H9 (cell line): ENCODE data around the gene RELL1. TPM values are rescaled to one million over a fixed set of nuclear protein-coding genes. Genes with fewer than 3 reads are reported as not detected.

Experiments used
- DNase-seq: peaks from one replicate; pipeline ENCODE4 v3.0.0-alpha.2; 2017
- H2AFZ ChIP-seq: one replicate; pipeline ENCODE4 v1.6.1; 2013; ENCODE audit warnings: mild to moderate bottlenecking, low read length, control low read depth, moderate library complexity
- H2AK5ac ChIP-seq: 2 replicates; pipeline ENCODE4 v1.6.1; 2013; ENCODE audit warnings: low read length, control low read depth, mixed read lengths; ENCODE audit not compliant: insufficient read length
- H2BK120ac ChIP-seq: one replicate; pipeline ENCODE4 v1.6.1; 2013; ENCODE audit warnings: low read depth, mild to moderate bottlenecking, low read length, control low read depth, inconsistent platforms; ENCODE audit not compliant: poor library complexity, severe bottlenecking
- H2BK12ac ChIP-seq: 2 replicates; pipeline ENCODE4 v1.6.1; 2013; ENCODE audit warnings: low read length, control low read depth, mixed read lengths, low read depth; ENCODE audit not compliant: insufficient read length
- H2BK15ac ChIP-seq: 2 replicates; pipeline ENCODE4 v1.6.1; 2013; ENCODE audit warnings: low read depth, low read length, control low read depth
- H2BK20ac ChIP-seq: one replicate; pipeline ENCODE4 v1.6.1; 2013; ENCODE audit warnings: low read depth, mild to moderate bottlenecking, low read length, control low read depth, inconsistent platforms; ENCODE audit not compliant: poor library complexity, severe bottlenecking
- H2BK5ac ChIP-seq: 2 replicates; pipeline ENCODE4 v1.6.1; 2013; ENCODE audit warnings: low read length, control low read depth, mixed read lengths; ENCODE audit not compliant: insufficient read length
- H3K14ac ChIP-seq: 2 replicates; pipeline ENCODE4 v1.6.1; 2013; ENCODE audit warnings: low read length, control low read depth; ENCODE audit not compliant: insufficient read depth
- H3K18ac ChIP-seq: 2 replicates; pipeline ENCODE4 v1.6.1; 2013; ENCODE audit warnings: low read depth, mild to moderate bottlenecking, mixed read lengths, low read length, control low read depth; ENCODE audit not compliant: insufficient read length
- H3K23ac ChIP-seq: 2 replicates; pipeline ENCODE4 v1.6.1; 2013; ENCODE audit warnings: low read length, control low read depth, mixed read lengths, low read depth; ENCODE audit not compliant: insufficient read length
- H3K23me2 ChIP-seq: 2 replicates; pipeline ENCODE4 v1.6.1; 2013; ENCODE audit warnings: low read depth, mild to moderate bottlenecking, mixed read lengths, low read length, control low read depth; ENCODE audit not compliant: insufficient read length, poor library complexity, severe bottlenecking
- H3K27ac ChIP-seq: 2 replicates; pipeline ENCODE4 v1.5.1; 2013; ENCODE audit warnings: low read length, control low read depth, mixed read lengths, low read depth; ENCODE audit not compliant: insufficient read length
- H3K27me3 ChIP-seq: 2 replicates; pipeline ENCODE4 v1.6.1; 2013; ENCODE audit warnings: low read length, control low read depth, inconsistent platforms; ENCODE audit not compliant: insufficient read depth
- H3K4ac ChIP-seq: 2 replicates; pipeline ENCODE4 v1.6.1; 2013; ENCODE audit warnings: low read depth, mild to moderate bottlenecking, control low read depth, inconsistent platforms, low read length, moderate library complexity
- H3K4me1 ChIP-seq: 2 replicates; pipeline ENCODE4 v1.6.1; 2013; ENCODE audit warnings: low read length, control low read depth, inconsistent platforms; ENCODE audit not compliant: insufficient read depth
- H3K4me2 ChIP-seq: 2 replicates; pipeline ENCODE4 v1.6.1; 2013; ENCODE audit warnings: low read length, control low read depth, mixed read lengths; ENCODE audit not compliant: insufficient read length, insufficient read depth
- H3K56ac ChIP-seq: 2 replicates; pipeline ENCODE4 v1.6.1; 2013; ENCODE audit warnings: low read depth, mild to moderate bottlenecking, mixed read lengths, low read length, control low read depth; ENCODE audit not compliant: insufficient read length
- H3K79me1 ChIP-seq: 2 replicates; pipeline ENCODE4 v1.6.1; 2013; ENCODE audit warnings: low read depth, mild to moderate bottlenecking, moderate library complexity, low read length, control low read depth, inconsistent platforms; ENCODE audit not compliant: insufficient read depth, poor library complexity, severe bottlenecking
- H3K79me2 ChIP-seq: 2 replicates; pipeline ENCODE4 v1.6.1; 2013; ENCODE audit warnings: low read length, control low read depth, inconsistent platforms; ENCODE audit not compliant: insufficient read depth
- H3K9ac ChIP-seq: 2 replicates; pipeline ENCODE4 v1.6.1; 2013; ENCODE audit warnings: low read length, control low read depth, mixed read lengths; ENCODE audit not compliant: insufficient read length; ENCODE audit errors: extremely low read depth
- H3K9me3 ChIP-seq: one replicate; pipeline ENCODE4 v1.6.1; 2013; ENCODE audit warnings: low read depth, low read length, inconsistent platforms; ENCODE audit not compliant: control insufficient read depth
- H3T11ph ChIP-seq: one replicate; pipeline ENCODE4 v1.6.1; 2013; ENCODE audit warnings: mild to moderate bottlenecking, low read length, control low read depth, inconsistent platforms
- H4K20me1 ChIP-seq: one replicate; pipeline ENCODE4 v1.6.1; 2013; ENCODE audit not compliant: control insufficient read depth, insufficient read length, insufficient read depth
- H4K5ac ChIP-seq: 2 replicates; pipeline ENCODE4 v1.6.1; 2013; ENCODE audit warnings: low read depth, mild to moderate bottlenecking, mixed read lengths, low read length, control low read depth; ENCODE audit not compliant: insufficient read length
- H4K8ac ChIP-seq: replicated peaks from 2 replicates; pipeline ENCODE4 v1.6.1; 2013; ENCODE audit warnings: low read length, control low read depth, mixed read lengths, low read depth; ENCODE audit not compliant: insufficient read length
- H4K91ac ChIP-seq: 2 replicates; pipeline ENCODE4 v1.6.1; 2013; ENCODE audit warnings: low read depth, mild to moderate bottlenecking, moderate library complexity, mixed read lengths, low read length, control low read depth; ENCODE audit not compliant: insufficient read length
- H3K27ac Mint-ChIP-seq, 3 experiments: 2 replicates in 2 of 3; 3 replicates in 1 of 3; pipeline ENCODE4 v1.8.0; 2020 to 2021; ENCODE audit warnings: mixed read lengths in 3 of 3, mild to moderate bottlenecking in 1 of 3, moderate library complexity in 1 of 3
- H3K27me3 Mint-ChIP-seq: 2 replicates; pipeline ENCODE4 v1.8.0; 2021; ENCODE audit warnings: low read depth, mild to moderate bottlenecking, moderate library complexity, mixed read lengths
- H3K36me3 Mint-ChIP-seq, 3 experiments: 2 replicates in 2 of 3; 3 replicates in 1 of 3; pipeline ENCODE4 v1.8.0; 2020 to 2021; ENCODE audit warnings: low read depth in 3 of 3, mixed read lengths in 3 of 3; ENCODE audit not compliant: insufficient read depth in 1 of 3
- H3K4me1 Mint-ChIP-seq, 2 experiments: 2 replicates each; pipeline ENCODE4 v1.8.0; 2020; ENCODE audit warnings: mixed read lengths in 2 of 2
- H3K4me3 Mint-ChIP-seq, 2 experiments: 2 replicates in 1 of 2; 3 replicates in 1 of 2; pipeline ENCODE4 v1.8.0; 2020 to 2021; ENCODE audit warnings: mild to moderate bottlenecking in 2 of 2, mixed read lengths in 2 of 2, moderate library complexity in 1 of 2
- H3K9me3 Mint-ChIP-seq, 2 experiments: 2 replicates in 1 of 2; 3 replicates in 1 of 2; pipeline ENCODE4 v1.8.0; 2020; ENCODE audit warnings: mild to moderate bottlenecking in 2 of 2, mixed read lengths in 2 of 2, moderate library complexity in 1 of 2
- total RNA-seq: library from RNA; stranded (reverse); gene quantifications from 2 replicates; pipeline ENCODE4 v1.2.1, GENCODE V29; 2021
- TF ChIP-seq, protein P1 (sequence below): fragments of 200-600 bp; sonication (generic); conservative IDR thresholded peaks from 3 replicates; pipeline ENCODE4 v1.8.0; 2021; ENCODE audit warnings: antibody characterized with exemption, mild to moderate bottlenecking

The RELL1 gene
- total RNA-seq, 1 experiment from 2014 or later: 10.8 TPM

DNA sequence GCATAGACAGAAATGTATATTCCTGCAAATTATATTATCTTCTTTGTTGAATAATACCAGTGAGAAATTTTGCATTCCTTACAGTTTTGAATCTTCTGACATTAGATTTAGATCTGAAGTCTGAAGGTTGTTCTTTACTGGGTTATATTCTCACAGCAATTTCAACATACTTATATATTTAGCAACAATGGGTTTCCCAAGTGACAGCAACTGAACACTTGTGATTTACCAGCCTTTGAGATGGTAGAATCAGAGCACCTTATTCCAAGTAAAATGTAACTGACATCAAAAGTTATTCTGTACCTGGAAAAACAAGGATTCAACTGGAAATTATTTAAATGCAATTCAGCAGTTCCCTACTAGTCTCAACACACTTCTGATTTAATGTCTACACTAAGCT lies 66.0 kb downstream of the RELL1 start:
- Histone ChIP-seq H3K18ac (no peak overlapping the region), H3K4ac (no peak overlapping the region), H3K9me3 (no peaks in the 10 kb centered on the region), H2BK15ac (no peak overlapping the region), H3K4me1 (no peaks in the 10 kb centered on the region), H3T11ph (no peak overlapping the region), H2BK12ac (no peak overlapping the region), H4K91ac (no peak overlapping the region), H2AFZ (no peak overlapping the region), H3K27ac (no peak overlapping the region), H3K9ac (no peak overlapping the region), H2AK5ac (no peak overlapping the region), H3K4me2 (no peak overlapping the region), H3K56ac (no peak overlapping the region), H3K23me2 (no peaks in the 10 kb centered on the region), H4K8ac (no peak overlapping the region), H2BK20ac (no peak overlapping the region), H3K27me3 (no peaks in the 10 kb centered on the region), H2BK120ac (no peak overlapping the region), H3K79me2 (no peaks in the 10 kb centered on the region), H2BK5ac (no peak overlapping the region), H3K23ac (no peak overlapping the region), H3K14ac (no peak overlapping the region), H4K20me1 (no peaks in the 10 kb centered on the region), H3K79me1 (no peaks in the 10 kb centered on the region), H4K5ac (no peak overlapping the region)
- H3K27me3 Mint-ChIP-seq: no peaks in the 10 kb centered on the region
- no peak overlapping the region for H3K4me3 Mint-ChIP-seq
- no peak for DNase-seq
- TF ChIP-seq, protein P1, sequence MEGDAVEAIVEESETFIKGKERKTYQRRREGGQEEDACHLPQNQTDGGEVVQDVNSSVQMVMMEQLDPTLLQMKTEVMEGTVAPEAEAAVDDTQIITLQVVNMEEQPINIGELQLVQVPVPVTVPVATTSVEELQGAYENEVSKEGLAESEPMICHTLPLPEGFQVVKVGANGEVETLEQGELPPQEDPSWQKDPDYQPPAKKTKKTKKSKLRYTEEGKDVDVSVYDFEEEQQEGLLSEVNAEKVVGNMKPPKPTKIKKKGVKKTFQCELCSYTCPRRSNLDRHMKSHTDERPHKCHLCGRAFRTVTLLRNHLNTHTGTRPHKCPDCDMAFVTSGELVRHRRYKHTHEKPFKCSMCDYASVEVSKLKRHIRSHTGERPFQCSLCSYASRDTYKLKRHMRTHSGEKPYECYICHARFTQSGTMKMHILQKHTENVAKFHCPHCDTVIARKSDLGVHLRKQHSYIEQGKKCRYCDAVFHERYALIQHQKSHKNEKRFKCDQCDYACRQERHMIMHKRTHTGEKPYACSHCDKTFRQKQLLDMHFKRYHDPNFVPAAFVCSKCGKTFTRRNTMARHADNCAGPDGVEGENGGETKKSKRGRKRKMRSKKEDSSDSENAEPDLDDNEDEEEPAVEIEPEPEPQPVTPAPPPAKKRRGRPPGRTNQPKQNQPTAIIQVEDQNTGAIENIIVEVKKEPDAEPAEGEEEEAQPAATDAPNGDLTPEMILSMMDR: no peak
- peaks cover 4 to 6% of the 10 kb centered on the region in 2 experiments; a peak in 3 of 4 replicates for H3K4me1 Mint-ChIP-seq
- H3K36me3 Mint-ChIP-seq: peaks cover 0 to 3% (median 0%) of the 10 kb centered on the region in 3 experiments; a peak in 2 of 7 replicates
- H3K9me3 Mint-ChIP-seq: no peaks in the 10 kb centered on the region
- no peak overlapping the region for H3K27ac Mint-ChIP-seq
